Measurements from ENCODE around the gene PTPRC.
A peak's percentile ranks its signal among the peaks of the same experiment; 100 is the strongest.

The PTPRC gene

DNA sequence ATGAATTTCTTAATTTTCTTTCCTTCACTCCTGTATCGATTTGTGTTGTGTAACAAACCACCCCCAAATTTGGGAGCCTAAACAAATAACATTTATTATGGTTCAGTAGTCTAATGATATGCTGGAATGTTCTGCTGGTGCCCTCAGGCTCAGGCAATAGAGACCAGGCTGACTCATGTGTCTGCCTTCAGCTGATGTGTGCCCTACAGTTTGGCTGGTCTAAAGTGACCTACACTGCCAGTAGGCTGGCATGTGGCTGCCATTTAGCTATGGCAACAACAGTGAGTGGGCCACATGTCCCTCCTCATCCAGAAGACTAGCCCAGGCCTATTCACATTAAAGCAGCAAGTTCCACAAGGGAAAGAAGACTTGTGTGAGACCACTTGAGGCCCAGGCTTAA, 115.8 kb downstream of the PTPRC start:
- no peak for DNase-seq
- no peak overlapping the region for H2BK12ac ChIP-seq (ENCODE audit: low read length in 2 of 2)
- H3K4ac ChIP-seq (ENCODE audit: low read depth in 1 of 2, low read length in 2 of 2): no peak overlapping the region
- no peaks in the 10 kb centered on the region for H3K79me1 ChIP-seq (replicated peaks; ENCODE audit: low read length, poor library complexity, severe bottlenecking)
- no peak overlapping the region for H3K18ac ChIP-seq (ENCODE audit: low read depth in 1 of 2, low read length in 2 of 2)
- H2AK5ac ChIP-seq (ENCODE audit: low read length, severe bottlenecking): no peak overlapping the region
- H4K8ac ChIP-seq (ENCODE audit: low read length): no peak overlapping the region
- H3K14ac ChIP-seq (ENCODE audit: low read length in 2 of 2): no peak overlapping the region
- H3K4me1 ChIP-seq (ENCODE audit: control insufficient read depth, insufficient read depth, low read depth, low read length): peaks cover 3% of the 10 kb centered on the region
- H2BK5ac ChIP-seq (ENCODE audit: low read depth, low read length, poor library complexity, severe bottlenecking): no peak overlapping the region
- WGBS: no CpG with 5 or more reads among the region's 1 CpG
- H4K91ac ChIP-seq (ENCODE audit: low read length): no peak overlapping the region
- no peak overlapping the region for H2AFZ ChIP-seq (ENCODE audit: low read depth, low read length)
- no peaks in the 10 kb centered on the region for H3K36me3 ChIP-seq (ENCODE audit: control insufficient read depth in 1 of 2, insufficient read depth in 2 of 2, low read depth in 1 of 2, low read length in 2 of 2)
- no peak overlapping the region for H3K4me3 ChIP-seq (ENCODE audit: insufficient read depth in 1 of 2, low read depth in 1 of 2, low read length in 2 of 2)
- H3K23ac ChIP-seq (ENCODE audit: low read length in 2 of 2): no peak overlapping the region
- H3K9me3 ChIP-seq (ENCODE audit: control insufficient read depth, low read length): no peaks in the 10 kb centered on the region
- H2BK15ac ChIP-seq (ENCODE audit: low read depth, poor library complexity, severe bottlenecking): no peak overlapping the region
- no peak overlapping the region for H3K27ac ChIP-seq (ENCODE audit: low read length, poor library complexity, severe bottlenecking)
- H3K4me2 ChIP-seq (ENCODE audit: low read length, poor library complexity, severe bottlenecking): no peak overlapping the region
- H3K27me3 ChIP-seq (ENCODE audit: control insufficient read depth in 1 of 2, insufficient read depth in 1 of 2, low read length in 2 of 2): no peaks in the 10 kb centered on the region
- H3K9ac ChIP-seq (ENCODE audit: low read length): no peak overlapping the region
- H2BK120ac ChIP-seq (ENCODE audit: low read depth, low read length): no peak overlapping the region

- no peak for DNase-seq
- Histone ChIP-seq H3K18ac (ENCODE audit: low read depth in 1 of 2, low read length in 2 of 2) (no peak overlapping the region), H3K4me1 (ENCODE audit: control insufficient read depth, insufficient read depth, low read depth, low read length) (peaks cover 3% of the 10 kb centered on the region), H2BK120ac (ENCODE audit: low read depth, low read length) (no peak overlapping the region), H2BK5ac (ENCODE audit: low read depth, low read length, poor library complexity, severe bottlenecking) (no peak overlapping the region), H2AFZ (ENCODE audit: low read depth, low read length) (no peak overlapping the region), H3K27me3 (ENCODE audit: control insufficient read depth in 1 of 2, insufficient read depth in 1 of 2, low read length in 2 of 2) (no peaks in the 10 kb centered on the region), H3K79me1 (replicated peaks; ENCODE audit: low read length, poor library complexity, severe bottlenecking) (no peaks in the 10 kb centered on the region), H3K27ac (ENCODE audit: low read length, poor library complexity, severe bottlenecking) (no peak overlapping the region), H2BK15ac (ENCODE audit: low read depth, poor library complexity, severe bottlenecking) (no peak overlapping the region), H3K14ac (ENCODE audit: low read length in 2 of 2) (no peak overlapping the region), H3K23ac (ENCODE audit: low read length in 2 of 2) (no peak overlapping the region), H3K4ac (ENCODE audit: low read depth in 1 of 2, low read length in 2 of 2) (no peak overlapping the region), H3K4me3 (ENCODE audit: insufficient read depth in 1 of 2, low read depth in 1 of 2, low read length in 2 of 2) (no peak overlapping the region), H3K9me3 (ENCODE audit: control insufficient read depth, low read length) (no peaks in the 10 kb centered on the region), H4K8ac (ENCODE audit: low read length) (no peak overlapping the region), H2AK5ac (ENCODE audit: low read length, severe bottlenecking) (no peak overlapping the region), H3K36me3 (ENCODE audit: control insufficient read depth in 1 of 2, insufficient read depth in 2 of 2, low read depth in 1 of 2, low read length in 2 of 2) (no peaks in the 10 kb centered on the region), H2BK12ac (ENCODE audit: low read length in 2 of 2) (no peak overlapping the region), H3K4me2 (ENCODE audit: low read length, poor library complexity, severe bottlenecking) (no peak overlapping the region), H3K9ac (ENCODE audit: low read length) (no peak overlapping the region), H4K91ac (ENCODE audit: low read length) (no peak overlapping the region)
- WGBS: 89% methylated on average over 1 of the region's 2 CpGs
Measured at GRCh38 chr1:198755715-198756114, 116.9 kb downstream of the PTPRC start.

- Histone ChIP-seq H3K14ac (ENCODE audit: low read length in 2 of 2) (no peak overlapping the region), H3K4ac (ENCODE audit: low read depth in 1 of 2, low read length in 2 of 2) (no peak overlapping the region), H3K23ac (ENCODE audit: low read length in 2 of 2) (no peak overlapping the region), H3K36me3 (ENCODE audit: control insufficient read depth in 1 of 2, insufficient read depth in 2 of 2, low read depth in 1 of 2, low read length in 2 of 2) (no peaks in the 10 kb centered on the region), H3K4me1 (ENCODE audit: control insufficient read depth, insufficient read depth, low read depth, low read length) (peaks cover 3% of the 10 kb centered on the region), H2BK15ac (ENCODE audit: low read depth, poor library complexity, severe bottlenecking) (no peak overlapping the region), H3K4me2 (ENCODE audit: low read length, poor library complexity, severe bottlenecking) (no peak overlapping the region), H2AFZ (ENCODE audit: low read depth, low read length) (no peak overlapping the region), H4K8ac (ENCODE audit: low read length) (no peak overlapping the region), H3K4me3 (ENCODE audit: insufficient read depth in 1 of 2, low read depth in 1 of 2, low read length in 2 of 2) (no peak overlapping the region), H3K18ac (ENCODE audit: low read depth in 1 of 2, low read length in 2 of 2) (no peak overlapping the region), H2BK12ac (ENCODE audit: low read length in 2 of 2) (no peak overlapping the region), H4K91ac (ENCODE audit: low read length) (no peak overlapping the region), H2AK5ac (ENCODE audit: low read length, severe bottlenecking) (no peak overlapping the region), H3K27me3 (ENCODE audit: control insufficient read depth in 1 of 2, insufficient read depth in 1 of 2, low read length in 2 of 2) (no peaks in the 10 kb centered on the region), H2BK120ac (ENCODE audit: low read depth, low read length) (no peak overlapping the region), H3K9me3 (ENCODE audit: control insufficient read depth, low read length) (no peaks in the 10 kb centered on the region), H3K9ac (ENCODE audit: low read length) (no peak overlapping the region), H3K27ac (ENCODE audit: low read length, poor library complexity, severe bottlenecking) (no peak overlapping the region), H3K79me1 (replicated peaks; ENCODE audit: low read length, poor library complexity, severe bottlenecking) (no peaks in the 10 kb centered on the region), H2BK5ac (ENCODE audit: low read depth, low read length, poor library complexity, severe bottlenecking) (no peak overlapping the region)
- DNase-seq: peak; percentile 43
Measured at GRCh38 chr1:198756470-198756869, 117.6 kb downstream of the PTPRC start.

DNA sequence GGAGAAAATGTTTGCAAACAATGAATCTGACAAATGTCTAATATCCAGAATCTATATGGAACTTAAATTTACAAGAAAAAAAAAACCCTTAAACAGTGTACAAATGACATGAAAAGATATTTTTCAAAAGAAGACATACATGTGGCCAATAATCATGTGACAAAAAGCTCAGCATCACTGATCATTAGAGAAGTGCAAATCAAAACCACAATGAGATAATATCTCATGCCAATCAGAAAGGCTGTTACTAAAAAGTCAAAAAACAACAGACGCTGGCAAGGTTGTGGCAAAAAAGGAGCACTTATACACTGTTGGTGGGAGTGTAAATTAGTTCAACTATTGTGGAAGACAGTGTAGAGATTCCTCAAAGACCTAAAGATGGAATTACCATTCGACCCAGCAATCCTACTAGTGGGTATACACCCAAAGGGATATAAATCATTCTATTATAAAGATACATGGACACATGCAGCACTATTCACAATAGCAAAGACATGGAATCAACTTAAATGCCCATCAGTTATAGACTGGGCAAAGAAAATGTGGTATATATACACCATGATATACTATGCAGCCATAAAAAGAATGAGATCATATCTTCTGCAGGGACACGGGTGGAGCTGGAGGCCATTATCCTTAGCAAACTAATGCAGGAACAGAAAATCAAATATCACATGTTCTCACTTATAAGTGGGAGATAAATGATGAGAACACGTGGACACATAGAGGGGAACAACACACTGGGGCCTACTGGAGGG, 123.2 kb downstream of the PTPRC start:
- Histone ChIP-seq H3K4me1 (ENCODE audit: control insufficient read depth, insufficient read depth, low read depth, low read length) (no peaks in the 10 kb centered on the region), H3K9ac (ENCODE audit: low read length) (no peak overlapping the region), H2BK120ac (ENCODE audit: low read depth, low read length) (no peak overlapping the region), H2BK12ac (ENCODE audit: low read length in 2 of 2) (no peak overlapping the region), H2BK5ac (ENCODE audit: low read depth, low read length, poor library complexity, severe bottlenecking) (no peak overlapping the region), H3K4ac (ENCODE audit: low read depth in 1 of 2, low read length in 2 of 2) (no peak overlapping the region), H2AFZ (ENCODE audit: low read depth, low read length) (no peak overlapping the region), H3K79me1 (replicated peaks; ENCODE audit: low read length, poor library complexity, severe bottlenecking) (no peaks in the 10 kb centered on the region), H3K4me2 (ENCODE audit: low read length, poor library complexity, severe bottlenecking) (no peak overlapping the region), H3K9me3 (ENCODE audit: control insufficient read depth, low read length) (no peaks in the 10 kb centered on the region), H3K14ac (ENCODE audit: low read length in 2 of 2) (no peak overlapping the region), H3K4me3 (ENCODE audit: insufficient read depth in 1 of 2, low read depth in 1 of 2, low read length in 2 of 2) (no peak overlapping the region), H3K27ac (ENCODE audit: low read length, poor library complexity, severe bottlenecking) (no peak overlapping the region), H3K36me3 (ENCODE audit: control insufficient read depth in 1 of 2, insufficient read depth in 2 of 2, low read depth in 1 of 2, low read length in 2 of 2) (no peaks in the 10 kb centered on the region), H4K91ac (ENCODE audit: low read length) (no peak overlapping the region), H3K18ac (ENCODE audit: low read depth in 1 of 2, low read length in 2 of 2) (no peak overlapping the region), H3K23ac (ENCODE audit: low read length in 2 of 2) (no peak overlapping the region), H2AK5ac (ENCODE audit: low read length, severe bottlenecking) (no peak overlapping the region), H4K8ac (ENCODE audit: low read length) (no peak overlapping the region), H3K27me3 (ENCODE audit: control insufficient read depth in 1 of 2, insufficient read depth in 1 of 2, low read length in 2 of 2) (no peaks in the 10 kb centered on the region), H2BK15ac (ENCODE audit: low read depth, poor library complexity, severe bottlenecking) (no peak overlapping the region)
- DNase-seq: no peak
- WGBS: 100% methylated on average over 1 of the region's 4 CpGs

Data from mesenchymal stem cell (in vitro differentiated cells and primary cell).